ENCODE measurements around the gene BMPR1A.

GRCh38 chr10:86944471-86944870, 188.1 kb downstream of the BMPR1A start:
- TF ChIP-seq EZH2 (IDR thresholded peaks at IDR 0.05; ENCODE audit: insufficient read depth, poor library complexity, severe bottlenecking) (no peak), EZH2phosphoT487 (IDR thresholded peaks at IDR 0.05; ENCODE audit: insufficient read depth, low read depth) (no peak)

Data from GM23248 (cell line).